Hematopoietic multipotent progenitor cell treated with erythropoietin and hydrocortisone succinate and interleukin-3 and kit ligand, for 6 days (in vitro differentiated cells): Measurements from ENCODE around the gene FGGY.
"Not testable (repeated sequence)": the region's sequence is repeated elsewhere in the genome, so short reads cannot be mapped to it uniquely, and the experiment has no call there.

Experiments used
- DNase-seq: peaks from one replicate; pipeline ENCODE4 v3.0.0-alpha.2; 2015

The FGGY gene

DNA sequence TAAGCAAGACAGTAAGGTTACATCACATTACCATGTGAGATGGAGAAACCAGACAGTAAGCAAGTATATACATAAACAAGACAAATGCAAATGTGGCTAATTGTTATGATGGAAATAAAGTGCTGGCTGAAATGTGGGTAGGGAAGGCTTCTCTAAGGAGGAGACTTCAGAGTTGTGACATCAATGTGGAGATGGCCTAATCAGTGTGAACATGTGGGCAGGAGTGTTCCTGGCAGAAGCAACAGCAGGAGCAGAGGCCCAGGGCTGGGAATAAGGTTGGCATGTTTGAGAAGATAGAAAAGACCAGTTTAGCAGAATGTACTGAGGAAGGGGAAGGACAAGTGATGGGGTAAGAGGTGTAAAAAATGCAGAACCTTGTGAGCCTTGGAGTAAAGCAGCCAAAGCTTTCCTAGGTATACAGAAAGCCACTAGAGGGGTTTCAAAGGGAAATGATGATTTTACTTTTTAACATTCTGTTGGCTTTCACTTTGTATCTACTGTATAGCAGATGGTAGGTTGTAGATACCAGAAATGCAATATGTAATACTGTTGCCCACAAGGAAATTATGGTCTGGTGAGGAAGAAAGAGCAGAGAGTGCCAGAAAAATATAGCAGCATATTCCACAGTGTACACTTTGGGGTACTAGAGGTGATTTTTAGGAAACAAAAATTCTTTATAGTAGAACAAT, 197.4 kb downstream of the FGGY start:
- peak; percentile 9 for DNase-seq

DNA sequence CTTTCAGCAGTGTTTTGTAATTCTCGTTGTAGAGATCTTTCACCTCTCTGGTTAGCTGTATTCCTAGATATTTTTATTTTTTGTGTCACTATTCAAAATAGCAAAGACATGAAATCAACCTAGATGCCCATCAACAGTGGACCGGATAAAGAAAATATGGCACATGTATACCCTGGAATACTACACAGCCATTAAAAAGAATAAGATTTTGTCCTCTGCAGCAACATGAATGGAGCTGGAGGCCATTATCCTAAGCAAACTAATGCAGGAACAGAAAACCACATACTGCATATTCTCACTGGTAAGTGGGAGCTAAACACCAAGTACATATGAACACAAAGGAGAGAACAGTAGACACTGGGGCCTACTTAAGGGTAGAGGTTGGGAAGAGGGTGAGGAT, 199.3 kb downstream of the FGGY start:
- not testable (repeated sequence) for DNase-seq

DNA sequence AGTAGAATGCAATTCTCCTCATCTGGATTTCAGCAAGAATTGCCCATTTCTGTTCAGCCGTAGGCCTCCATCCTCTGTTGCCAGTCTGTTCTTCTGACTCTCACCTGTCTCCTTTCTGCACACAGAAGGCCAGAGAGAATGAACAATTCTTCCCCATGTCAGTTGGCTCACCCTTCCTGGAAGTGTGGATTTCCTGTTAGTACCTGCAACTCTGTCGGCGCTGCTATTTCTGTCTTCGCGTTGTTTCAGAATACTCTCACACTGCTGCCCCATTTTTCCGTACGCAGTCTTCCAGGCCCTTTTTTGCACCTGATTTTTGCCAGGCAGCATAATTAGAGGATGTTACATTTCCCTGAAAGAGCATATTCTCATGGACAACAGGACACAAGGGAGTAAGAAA, 200.7 kb downstream of the FGGY start:
- DNase-seq, result no peak

DNA sequence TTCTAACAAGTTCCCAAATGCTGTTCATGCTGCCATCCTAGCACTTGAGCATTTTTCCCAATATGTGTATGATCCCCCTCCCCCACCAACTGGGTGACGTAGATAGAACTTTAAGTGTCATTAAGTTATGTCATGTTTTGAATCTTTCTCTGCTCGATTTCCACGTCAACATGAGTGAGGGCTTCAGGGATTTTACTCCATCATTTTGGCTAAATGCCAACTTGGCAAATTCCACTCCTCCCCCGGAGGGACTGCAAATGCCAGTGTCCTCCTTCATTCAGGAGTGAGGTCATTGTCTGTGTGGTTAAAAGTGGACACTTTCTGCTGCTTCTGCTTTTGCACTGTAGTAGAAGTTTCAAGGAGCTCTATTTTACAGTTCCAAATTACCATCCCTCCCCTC, 201.7 kb downstream of the FGGY start:
- DNase-seq, result no peak

DNA sequence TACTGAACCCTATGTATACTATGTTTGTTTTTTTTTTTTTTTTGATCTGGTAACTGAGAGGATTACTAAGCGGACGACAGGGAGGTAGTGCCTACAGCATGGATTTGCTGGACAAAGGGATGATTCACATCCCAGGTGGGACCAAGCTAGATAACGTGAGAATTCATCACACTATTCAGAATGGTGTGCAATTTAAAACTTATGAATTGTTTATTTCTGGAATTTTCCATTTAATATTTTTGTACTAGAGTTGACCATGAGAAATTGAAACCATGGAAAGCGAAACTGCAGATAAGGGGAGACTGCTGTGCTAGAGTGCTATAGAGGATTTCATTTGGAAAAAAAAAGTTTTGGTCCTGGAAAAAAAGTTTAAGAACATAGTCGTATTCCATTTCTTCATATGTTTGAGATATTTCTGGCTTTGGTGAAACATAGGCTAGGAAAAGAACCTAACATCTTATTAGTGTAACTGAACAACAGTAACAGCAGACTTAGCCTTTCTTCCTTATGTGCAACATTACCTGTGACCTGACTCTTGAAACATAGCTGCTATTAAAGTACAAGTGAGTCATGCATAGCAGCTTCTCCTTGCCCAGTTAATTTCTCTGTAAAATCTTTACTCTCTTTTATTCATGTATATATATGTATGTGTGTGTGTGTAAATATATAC, 202.5 kb downstream of the FGGY start:
- no peak for DNase-seq

DNA sequence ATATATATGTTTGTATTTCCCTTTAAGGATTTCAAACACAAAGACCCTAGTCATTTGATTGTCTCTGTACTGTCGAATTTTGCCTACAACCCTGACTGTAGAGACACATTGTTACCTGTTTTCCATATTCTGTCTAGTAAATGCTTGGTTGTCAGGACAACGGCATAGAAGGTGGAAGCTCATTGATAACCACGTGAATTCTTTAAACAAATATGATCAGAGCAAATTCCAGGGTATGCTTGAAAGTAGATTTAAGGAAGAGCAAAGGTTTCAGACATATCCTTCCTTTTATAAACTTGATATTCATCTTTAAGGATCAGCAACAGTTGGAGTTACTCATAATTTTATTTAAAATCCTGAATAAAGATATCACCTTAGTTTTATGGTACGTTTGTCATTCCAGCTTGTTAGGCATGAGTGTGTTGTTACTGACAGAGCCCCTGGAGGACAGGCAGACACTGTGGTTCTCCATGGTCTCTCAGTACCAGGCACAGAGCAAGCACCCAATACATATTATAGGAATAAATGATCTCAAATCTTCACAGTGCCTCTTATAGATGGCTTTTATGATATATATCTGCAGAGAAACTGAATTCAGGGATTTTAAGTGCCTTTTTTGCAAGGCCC, 203.2 kb downstream of the FGGY start:
- DNase-seq, result no peak

DNA sequence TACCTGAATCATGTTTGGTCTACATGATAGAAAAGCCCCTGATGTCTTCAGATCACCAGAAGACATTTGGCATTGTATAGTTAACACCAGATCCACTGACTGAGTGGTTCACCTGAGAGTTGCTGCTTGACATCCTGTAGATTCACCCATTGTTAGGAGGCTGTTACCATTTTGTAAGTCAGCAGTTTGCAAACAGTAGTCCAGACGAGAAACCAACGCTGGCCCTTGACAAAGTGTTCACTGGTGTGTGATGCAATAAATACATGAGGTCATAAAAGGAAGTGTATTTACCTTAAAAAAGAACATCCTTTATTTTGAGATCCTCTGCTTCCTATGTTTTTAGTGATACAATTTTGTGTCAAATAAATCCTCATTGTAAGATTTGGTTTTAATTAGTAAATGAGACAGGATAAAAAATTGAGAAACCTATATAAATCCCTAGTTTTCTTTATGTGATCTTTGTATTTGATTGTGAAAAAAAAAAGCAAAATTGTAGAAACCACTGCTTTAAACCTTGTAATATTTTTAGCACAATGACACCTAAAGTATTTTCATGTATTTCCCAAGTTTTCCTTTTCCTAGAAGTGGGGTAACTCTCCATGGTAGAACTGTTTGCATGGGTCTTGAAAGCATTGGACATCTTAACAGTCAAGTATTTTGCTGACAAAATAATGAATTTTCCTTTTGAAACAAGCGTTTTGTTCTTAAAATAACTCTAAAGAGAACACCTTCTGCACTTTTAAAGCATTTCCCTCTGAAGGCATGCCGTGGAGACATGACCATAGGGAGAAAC, 204.3 kb downstream of the FGGY start:
- DNase-seq, result no peak

DNA sequence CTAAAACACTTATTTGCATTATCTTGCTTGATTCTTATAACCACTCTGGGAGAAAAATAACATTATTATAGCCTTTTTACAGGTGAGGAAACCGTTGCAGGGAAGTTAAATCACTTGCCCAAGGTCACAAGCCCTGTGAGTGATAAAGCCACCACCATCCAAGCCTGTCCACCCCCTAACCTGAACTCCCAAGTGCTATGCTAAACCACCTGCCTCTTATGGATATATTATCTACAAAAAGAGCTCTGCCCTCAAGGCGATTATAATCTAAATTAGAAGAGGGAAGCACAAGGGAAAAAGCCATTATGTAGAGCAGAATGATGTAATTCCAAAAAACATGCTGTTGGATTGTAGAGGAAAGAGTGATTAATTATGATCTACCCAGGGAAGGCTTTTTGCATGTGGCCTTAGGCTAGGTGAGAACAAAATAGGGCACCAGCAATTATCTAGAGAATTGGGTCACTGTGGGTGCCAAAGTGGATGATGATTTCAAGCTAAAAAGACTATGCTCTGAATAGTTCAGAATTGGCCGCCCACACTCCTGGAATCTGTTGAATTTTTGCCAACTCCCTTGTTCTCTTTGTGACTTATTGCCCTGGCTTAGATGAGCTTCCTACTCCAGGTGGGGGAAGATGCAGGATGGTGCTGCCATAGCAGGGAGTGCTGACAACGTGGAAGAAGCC, 205.3 kb downstream of the FGGY start:
- no peak for DNase-seq

DNA sequence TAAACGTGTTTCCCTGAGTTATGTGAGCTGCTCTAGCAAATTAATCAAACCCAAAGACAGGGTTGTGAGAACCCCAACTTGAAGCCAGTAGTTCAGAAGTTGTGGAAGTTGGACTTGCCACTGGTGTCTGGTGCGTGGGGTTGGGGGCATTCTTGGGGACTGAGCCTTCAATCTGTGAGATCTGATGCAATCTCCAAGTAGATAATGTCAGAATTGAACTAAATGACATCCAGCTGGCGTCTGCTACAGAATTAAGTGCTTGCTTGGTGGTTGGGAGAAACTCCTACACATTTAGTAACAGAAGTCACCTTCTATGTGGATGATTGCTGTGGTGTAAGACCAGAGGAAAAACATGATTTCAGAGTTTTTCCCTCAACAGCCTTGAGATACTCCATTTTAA, 207.4 kb downstream of the FGGY start:
- DNase-seq, result no peak

DNA sequence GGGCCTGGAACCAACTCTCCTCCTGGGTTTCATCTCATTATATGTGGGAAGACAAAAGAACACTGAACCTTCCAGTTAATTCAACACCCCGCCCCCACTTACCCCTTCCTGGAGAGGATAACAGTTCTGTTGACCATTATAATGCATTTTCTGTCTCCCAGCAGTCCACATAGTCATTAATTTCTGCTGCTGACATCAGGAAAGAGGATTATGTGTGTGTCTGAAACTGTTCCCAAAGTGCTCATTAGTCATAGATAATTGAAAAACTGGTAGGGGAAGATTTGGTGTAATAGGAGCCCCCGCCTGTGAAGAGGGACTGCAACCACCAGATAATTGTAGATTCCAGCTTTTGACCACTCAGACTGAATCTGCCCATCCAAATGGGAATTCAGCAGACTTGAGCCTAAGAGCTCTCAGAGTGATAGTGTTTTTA, 208.7 kb downstream of the FGGY start:
- DNase-seq, result no peak

DNA sequence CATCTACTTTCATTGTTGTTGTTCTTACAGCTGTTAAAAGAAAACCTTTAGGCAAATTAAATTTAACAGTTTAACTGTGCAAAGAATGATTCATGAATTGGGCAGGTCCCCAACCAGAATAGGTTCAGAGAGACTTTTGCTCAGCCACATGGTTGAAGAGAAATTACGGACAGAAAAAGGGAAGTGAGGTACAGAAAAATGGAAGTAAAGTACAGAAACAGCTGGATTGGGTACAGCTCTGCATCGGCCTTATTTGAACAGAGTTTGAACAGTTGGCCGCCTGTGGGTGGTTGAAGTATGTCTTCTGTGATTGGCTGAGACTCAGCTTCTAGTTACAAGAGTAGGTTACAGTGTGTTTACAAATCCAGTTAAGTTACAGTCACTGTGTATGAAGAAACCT, 210.1 kb downstream of the FGGY start:
- peak; percentile 29 for DNase-seq

DNA sequence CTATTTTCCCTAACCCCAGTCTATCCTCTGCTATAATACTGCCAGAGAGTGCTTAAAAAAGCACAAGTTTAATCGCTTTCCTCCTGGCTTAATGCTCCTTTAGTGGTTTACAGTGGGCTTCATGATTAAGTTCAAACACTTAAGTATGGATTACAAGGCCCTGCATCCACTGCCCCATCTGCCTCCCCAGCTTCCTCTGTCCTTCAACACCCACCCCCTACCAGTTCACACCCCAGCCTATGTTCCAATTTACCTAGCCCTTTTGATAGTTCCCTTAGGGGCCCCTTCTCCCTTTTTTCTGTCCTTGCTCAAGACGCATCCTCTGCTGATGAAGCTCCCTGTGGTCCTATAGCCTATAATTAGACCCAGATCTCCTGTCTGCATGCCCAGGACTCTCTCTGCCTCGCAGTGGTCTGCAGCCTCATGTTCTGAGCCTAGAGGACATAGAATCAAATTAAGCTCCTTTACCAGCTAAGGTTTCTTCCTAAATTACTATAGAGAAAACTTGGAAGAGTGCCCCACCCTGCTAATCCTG, 212.5 kb downstream of the FGGY start:
- no peak for DNase-seq

DNA sequence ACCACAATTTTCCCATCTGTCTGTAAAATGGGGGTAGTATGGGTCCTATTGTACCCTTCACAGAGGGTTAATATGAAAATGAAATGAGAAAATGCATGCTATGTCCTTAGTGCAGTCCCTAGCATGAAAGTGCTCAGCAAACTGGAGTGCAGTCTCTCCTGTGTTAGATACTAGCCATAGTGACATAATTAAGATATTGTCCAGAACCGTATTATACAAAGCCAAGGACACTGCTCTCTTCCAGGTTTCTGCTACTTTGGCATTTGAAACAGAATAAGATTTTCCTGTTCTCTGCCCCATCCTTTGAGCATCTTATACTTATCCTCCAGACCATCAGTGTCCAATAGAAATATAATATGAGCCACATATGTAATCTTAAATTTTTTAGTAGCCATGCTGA, 213.4 kb downstream of the FGGY start:
- DNase-seq, result no peak

DNA sequence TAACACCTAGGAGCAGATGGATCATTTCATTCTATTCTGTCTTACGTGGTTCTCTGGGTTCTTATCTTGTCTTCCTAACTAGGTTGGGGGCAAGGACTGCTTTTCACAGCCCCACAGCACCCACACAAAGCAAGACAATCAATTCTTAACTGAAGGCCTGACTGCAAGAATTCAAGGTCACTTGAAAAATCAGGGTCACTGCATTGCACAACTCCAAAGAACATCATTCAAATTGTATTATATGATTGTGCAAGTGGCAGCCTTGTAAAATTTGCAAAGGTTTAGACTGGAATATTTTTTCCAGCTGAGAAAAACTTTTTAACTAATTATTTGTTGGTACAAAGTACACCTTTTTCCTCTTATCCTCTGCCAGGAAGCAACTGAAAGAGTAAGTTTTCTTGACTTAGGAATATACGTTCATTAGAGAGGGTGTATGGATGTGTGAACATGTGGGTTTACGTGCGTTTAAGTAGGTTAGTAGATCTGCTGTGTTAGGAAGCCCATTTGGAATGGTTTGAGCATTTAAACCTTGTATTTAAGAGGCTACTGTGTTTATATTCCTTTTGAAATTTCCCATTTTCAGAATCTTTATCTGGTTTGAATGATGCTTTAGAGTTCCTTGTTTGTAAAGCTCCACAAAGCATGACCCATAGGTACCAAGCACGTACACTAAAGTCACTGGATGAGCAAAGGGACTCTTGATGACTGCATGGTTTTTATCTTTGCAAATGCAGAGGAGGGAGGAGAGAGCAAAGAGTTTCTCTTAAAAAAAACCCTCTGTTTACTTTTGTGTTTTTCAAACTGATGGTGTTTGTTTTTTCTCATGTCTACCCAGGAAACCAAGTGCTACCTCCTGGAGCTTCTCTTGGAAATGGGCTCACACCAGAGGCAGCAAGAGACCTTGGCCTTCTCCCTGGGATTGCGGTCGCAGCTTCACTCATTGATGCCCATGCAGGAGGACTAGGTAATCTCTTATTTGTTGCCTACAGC, 214.9 kb downstream of the FGGY start:
- DNase-seq, result no peak

DNA sequence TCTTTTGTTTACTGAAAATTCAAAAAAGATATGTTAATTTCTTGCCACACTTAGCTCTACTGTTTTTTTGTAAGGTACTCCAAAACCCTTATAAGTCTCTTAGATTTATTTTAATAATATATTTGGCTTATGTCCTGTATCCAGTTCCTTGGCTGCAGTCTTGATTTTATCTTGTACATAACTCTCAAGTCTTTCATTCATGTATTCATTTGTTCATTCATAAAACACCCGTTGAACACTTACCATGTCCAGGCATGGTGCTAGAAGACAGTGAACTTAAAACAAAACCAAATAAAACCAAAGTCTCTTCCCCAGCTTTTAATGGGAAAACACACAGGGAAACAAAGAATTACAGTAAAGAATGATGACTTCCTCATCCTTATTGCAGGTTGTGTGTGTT, 215.8 kb downstream of the FGGY start:
- no peak for DNase-seq

DNA sequence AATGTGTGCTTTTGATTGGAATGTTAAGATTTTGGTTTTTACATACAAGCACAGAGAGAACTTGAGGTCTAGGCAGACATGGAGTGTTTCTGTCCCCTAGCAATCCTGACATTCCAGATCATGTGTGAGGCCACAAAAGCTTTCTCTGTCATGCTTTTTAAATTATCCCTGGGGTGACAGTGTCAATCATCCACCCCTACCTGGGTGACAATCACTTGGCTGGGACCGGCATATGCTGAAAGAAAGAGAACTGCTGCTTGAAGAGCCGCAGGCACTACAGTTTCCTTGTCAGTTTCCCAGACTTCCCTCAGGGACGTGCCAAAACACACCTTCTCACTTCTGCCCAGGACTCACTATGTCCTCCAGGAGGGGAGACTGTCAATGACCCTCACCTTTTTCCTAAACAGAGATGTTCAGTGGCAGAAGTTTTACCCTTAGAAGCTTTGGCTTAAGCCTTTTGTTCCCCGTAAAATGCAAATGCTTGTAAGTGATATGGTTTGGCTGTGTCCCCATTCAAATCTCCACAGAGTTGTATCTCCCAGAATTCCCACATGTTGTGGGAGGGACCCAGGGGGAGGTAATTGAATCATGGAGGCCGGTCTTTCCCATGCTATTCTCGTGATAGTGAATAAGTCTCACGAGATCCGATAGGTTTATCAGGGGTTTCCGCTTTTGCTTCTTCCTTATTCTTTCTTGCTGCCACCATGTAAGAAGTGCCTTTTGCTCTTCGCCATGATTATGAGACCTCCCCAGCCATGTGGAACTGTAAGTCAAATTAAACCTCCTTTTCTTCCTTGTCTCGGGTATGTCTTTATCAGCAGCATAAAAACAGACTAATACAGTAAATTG, 217.4 kb downstream of the FGGY start:
- no peak for DNase-seq

DNA sequence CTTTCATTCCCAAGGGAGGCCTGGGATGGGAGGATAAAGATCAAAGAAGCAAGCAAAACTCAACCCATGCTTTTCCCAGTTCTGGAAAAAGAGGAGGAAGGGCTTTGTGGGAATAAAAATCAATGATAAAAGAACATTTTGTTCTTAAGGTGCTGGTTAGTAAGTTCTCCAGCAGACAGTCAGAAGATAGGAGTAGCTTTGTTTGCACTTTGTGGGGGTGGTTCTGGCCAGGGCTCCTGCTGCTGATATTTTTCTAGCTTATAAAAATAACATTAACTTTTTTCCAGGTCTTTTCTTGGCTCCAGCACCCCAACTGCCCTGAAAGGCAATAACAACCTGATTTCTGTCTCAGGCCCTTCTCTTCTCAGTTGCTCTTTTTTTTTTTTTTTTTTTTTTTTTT, 220.0 kb downstream of the FGGY start:
- DNase-seq, result no peak

DNA sequence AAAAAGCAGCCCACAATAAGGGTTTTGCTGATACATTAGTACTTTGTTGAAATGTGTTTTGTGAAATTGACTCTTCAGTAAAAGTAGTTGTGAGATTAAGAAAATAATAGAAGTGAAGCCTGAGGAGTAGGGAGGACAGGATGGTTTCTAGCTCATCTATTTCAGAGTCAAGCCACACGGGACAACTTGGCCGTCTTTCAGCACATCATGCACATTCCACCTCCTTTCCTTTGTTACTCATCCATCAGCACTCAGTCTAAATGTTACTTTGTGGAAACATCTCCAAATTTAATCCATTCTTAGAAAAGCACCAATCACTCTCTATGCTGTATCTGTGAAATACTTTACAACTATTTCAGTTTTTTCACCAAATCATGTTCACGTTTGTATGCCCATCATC, 223.3 kb downstream of the FGGY start:
- DNase-seq, result no peak

DNA sequence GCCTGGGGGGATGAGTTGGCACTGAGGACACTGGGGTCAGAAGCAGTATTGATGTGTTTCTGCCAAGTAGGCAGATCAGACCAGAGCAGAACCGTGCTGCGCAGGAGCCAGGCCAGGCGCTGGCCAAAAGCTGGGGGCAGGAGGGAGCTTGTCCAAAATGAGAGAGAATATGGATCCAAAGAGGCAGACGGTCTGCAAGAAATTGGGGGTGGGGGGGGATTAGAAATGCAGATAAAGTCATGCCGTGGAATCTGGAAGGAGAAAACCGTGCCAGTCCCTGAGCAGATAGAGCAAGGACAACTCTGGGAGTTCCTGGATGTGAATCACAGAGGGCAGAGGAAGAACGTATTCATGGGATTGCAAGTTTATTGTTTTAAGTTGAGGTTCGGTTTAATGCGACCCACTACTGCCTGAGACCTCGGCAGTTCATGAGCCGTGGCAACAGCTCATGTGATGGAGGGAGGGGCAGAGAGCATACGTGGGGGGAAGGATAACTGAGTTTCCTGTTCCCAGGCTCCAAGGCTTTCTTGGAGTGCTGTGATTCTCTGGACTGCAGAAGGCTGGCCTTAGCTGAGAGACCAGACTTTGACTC, 224.0 kb downstream of the FGGY start:
- no peak for DNase-seq

DNA sequence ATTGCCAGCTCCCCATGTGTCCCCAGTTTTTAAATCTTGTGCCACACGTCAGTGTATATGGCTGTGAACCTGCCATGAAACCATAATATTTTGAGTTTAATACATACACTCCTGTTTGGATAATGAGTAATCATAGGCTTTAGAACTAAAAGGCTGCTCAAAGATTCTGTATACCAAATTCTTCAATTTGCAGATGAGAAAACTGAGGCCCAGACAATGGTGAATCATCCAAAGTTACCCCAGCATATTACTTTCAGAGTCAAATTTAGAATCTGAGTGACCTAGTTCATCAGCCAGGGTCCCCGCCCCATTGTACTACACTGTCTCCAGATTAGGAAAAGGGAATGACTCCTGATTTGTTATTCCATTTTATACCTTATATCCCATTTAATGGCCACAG, 224.6 kb downstream of the FGGY start:
- no peak for DNase-seq
